COLO668 (cell line): ENCODE data around the gene FSHB.
"Not testable (repeated sequence)": the region's sequence is repeated elsewhere in the genome, so short reads cannot be mapped to it uniquely, and the experiment has no call there.

Source experiments
- DNase-seq: peaks from one replicate; lab custom pipeline; 2025; ENCODE audit not compliant: unreplicated experiment; lab: John Stamatoyannopoulos, UW

FSHB gene

GRCh38 chr11:30230714-30231113 lies at the start of gene FSHB:
FSHB (plus strand) TSS chr11:30231014; CDS start chr11:30231903, 889 bp downstream.
- no peak for DNase-seq

- DNase-seq = no peak
Observed at GRCh38 chr11:30186748-30187147, 44.1 kb upstream of the FSHB start.

- no peak for DNase-seq
Observed at GRCh38 chr11:30192620-30193019, 38.2 kb upstream of the FSHB start.

- DNase-seq = peak; percentile 42
Observed at GRCh38 chr11:30196400-30197206, 34.2 kb upstream of the FSHB start.

- no peak for DNase-seq
Observed at GRCh38 chr11:30197869-30198268, 32.9 kb upstream of the FSHB start.

- DNase-seq = not testable (repeated sequence)
Observed at GRCh38 chr11:30202989-30203388, 27.8 kb upstream of the FSHB start.

GRCh38 chr11:30203850-30204249 lies 27.0 kb upstream of the FSHB start:
- no peak for DNase-seq

GRCh38 chr11:30206249-30206996 lies 24.4 kb upstream of the FSHB start:
- DNase-seq = no peak

- no peak for DNase-seq
Observed at GRCh38 chr11:30210357-30210756, 20.5 kb upstream of the FSHB start.

- DNase-seq = no peak
Observed at GRCh38 chr11:30216534-30216933, 14.3 kb upstream of the FSHB start.

- DNase-seq = no peak
Observed at GRCh38 chr11:30218278-30218677, 12.5 kb upstream of the FSHB start.

GRCh38 chr11:30225642-30226041 lies 5.2 kb upstream of the FSHB start:
- DNase-seq = no peak

GRCh38 chr11:30228323-30228884 lies 2.4 kb upstream of the FSHB start:
- DNase-seq = no peak

GRCh38 chr11:30239025-30239424 lies 8.2 kb downstream of the FSHB start:
- DNase-seq = no peak

GRCh38 chr11:30244265-30244664 lies 13.5 kb downstream of the FSHB start:
- no peak for DNase-seq

- DNase-seq = no peak
Observed at GRCh38 chr11:30245621-30246020, 14.8 kb downstream of the FSHB start.

- no peak for DNase-seq
Observed at GRCh38 chr11:30254307-30255298, 23.8 kb downstream of the FSHB start.

GRCh38 chr11:30255637-30256036 lies 24.8 kb downstream of the FSHB start:
- DNase-seq = no peak

- no peak for DNase-seq
Observed at GRCh38 chr11:30257058-30257457, 26.2 kb downstream of the FSHB start.

GRCh38 chr11:30258679-30259078 lies 27.9 kb downstream of the FSHB start:
- DNase-seq = no peak

GRCh38 chr11:30260813-30261212 lies 30.0 kb downstream of the FSHB start:
- DNase-seq = no peak
